Neutrophil (primary cell): ENCODE data around the gene MSI2.

Experiments used
- H3K27ac ChIP-seq: fragments of 200-600 bp; sonication (generic); 2 replicates; pipeline ENCODE4 v1.5.1; 2016; ENCODE audit warnings: mild to moderate bottlenecking, moderate library complexity
- H3K27me3 ChIP-seq: fragments of 200-600 bp; sonication (generic); 2 replicates; pipeline ENCODE4 v1.6.0; 2016; ENCODE audit warnings: mild to moderate bottlenecking
- H3K36me3 ChIP-seq: fragments of 200-600 bp; sonication (generic); 2 replicates; pipeline ENCODE4 v1.5.1; 2017
- H3K4me1 ChIP-seq, 2 experiments: fragments of 200-600 bp in 1 of 2; sonication (generic) in 1 of 2; 1 replicate in 1 of 2; 2 replicates in 1 of 2; pipeline versions ENCODE4 v1.5.1 to v1.6.1; 2013 to 2016; ENCODE audit warnings: low read depth in 1 of 2, low read length in 1 of 2, mild to moderate bottlenecking in 1 of 2, moderate library complexity in 1 of 2; ENCODE audit not compliant: control insufficient read depth in 1 of 2, insufficient read depth in 1 of 2
- H3K4me3 ChIP-seq, 2 experiments: fragments of 200-600 bp in 1 of 2; sonication (generic) in 1 of 2; 1 replicate in 1 of 2; 2 replicates in 1 of 2; pipeline ENCODE4 v1.5.1; 2013 to 2016; ENCODE audit warnings: low read depth in 1 of 2, low read length in 1 of 2, mild to moderate bottlenecking in 1 of 2, moderate library complexity in 1 of 2
- H3K9me3 ChIP-seq: fragments of 200-600 bp; sonication (generic); 2 replicates; pipeline ENCODE4 v1.5.1; 2016
- TF ChIP-seq, protein P1 (sequence below): fragments of 200-600 bp; sonication (generic); IDR thresholded peaks from 2 replicates; pipeline ENCODE4 v1.5.1; 2016; ENCODE audit warnings: antibody characterized with exemption

Gene MSI2

DNA sequence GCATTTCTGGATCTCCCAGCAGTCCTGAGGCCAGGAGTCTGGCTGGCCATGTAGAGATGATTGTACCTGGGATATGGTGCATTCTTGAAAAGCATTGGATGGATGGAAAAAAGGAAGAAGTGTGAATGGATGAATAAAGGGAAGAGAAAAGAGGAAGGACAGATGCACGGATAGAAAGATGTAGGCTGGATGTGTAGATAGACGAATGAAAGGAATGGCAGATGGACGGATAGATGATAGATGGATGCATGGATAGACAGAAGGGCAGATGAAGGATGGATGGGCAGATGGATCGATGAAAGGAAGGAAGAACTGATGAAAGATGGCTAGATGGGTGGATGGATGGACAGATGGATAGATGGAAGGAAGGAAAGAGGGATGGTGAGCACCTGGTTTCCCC lies 210.9 kb downstream of the MSI2 start:
- TF ChIP-seq, protein P1, sequence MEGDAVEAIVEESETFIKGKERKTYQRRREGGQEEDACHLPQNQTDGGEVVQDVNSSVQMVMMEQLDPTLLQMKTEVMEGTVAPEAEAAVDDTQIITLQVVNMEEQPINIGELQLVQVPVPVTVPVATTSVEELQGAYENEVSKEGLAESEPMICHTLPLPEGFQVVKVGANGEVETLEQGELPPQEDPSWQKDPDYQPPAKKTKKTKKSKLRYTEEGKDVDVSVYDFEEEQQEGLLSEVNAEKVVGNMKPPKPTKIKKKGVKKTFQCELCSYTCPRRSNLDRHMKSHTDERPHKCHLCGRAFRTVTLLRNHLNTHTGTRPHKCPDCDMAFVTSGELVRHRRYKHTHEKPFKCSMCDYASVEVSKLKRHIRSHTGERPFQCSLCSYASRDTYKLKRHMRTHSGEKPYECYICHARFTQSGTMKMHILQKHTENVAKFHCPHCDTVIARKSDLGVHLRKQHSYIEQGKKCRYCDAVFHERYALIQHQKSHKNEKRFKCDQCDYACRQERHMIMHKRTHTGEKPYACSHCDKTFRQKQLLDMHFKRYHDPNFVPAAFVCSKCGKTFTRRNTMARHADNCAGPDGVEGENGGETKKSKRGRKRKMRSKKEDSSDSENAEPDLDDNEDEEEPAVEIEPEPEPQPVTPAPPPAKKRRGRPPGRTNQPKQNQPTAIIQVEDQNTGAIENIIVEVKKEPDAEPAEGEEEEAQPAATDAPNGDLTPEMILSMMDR, result no peak
- Histone ChIP-seq H3K4me1 (peaks cover 0 to 8% of the 10 kb centered on the region in 2 experiments), H3K9me3 (no peaks in the 10 kb centered on the region), H3K27ac (no peak overlapping the region), H3K27me3 (no peaks in the 10 kb centered on the region), H3K36me3 (no peaks in the 10 kb centered on the region), H3K4me3 (no peak overlapping the region)

DNA sequence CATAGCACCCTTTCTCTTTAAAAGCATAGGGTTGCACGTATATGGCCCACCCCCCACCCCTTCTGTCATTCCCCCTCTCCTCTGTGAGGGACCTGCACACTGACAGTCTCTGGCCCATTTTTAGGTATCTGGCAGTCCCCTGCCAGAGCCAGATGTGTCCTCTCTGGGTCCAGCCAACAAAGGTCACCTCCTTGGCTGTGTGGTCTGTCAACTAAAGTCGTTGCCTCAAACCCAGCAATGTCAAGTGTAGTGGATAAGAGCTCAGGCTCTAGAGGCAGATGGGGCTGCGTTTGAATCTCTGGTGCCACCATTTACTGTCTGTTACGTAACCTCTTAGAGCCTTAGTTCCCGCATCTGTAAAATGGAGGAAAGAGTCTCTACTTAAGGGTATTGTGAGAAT lies 211.5 kb downstream of the MSI2 start:
- H3K27ac ChIP-seq, result no peak overlapping the region

DNA sequence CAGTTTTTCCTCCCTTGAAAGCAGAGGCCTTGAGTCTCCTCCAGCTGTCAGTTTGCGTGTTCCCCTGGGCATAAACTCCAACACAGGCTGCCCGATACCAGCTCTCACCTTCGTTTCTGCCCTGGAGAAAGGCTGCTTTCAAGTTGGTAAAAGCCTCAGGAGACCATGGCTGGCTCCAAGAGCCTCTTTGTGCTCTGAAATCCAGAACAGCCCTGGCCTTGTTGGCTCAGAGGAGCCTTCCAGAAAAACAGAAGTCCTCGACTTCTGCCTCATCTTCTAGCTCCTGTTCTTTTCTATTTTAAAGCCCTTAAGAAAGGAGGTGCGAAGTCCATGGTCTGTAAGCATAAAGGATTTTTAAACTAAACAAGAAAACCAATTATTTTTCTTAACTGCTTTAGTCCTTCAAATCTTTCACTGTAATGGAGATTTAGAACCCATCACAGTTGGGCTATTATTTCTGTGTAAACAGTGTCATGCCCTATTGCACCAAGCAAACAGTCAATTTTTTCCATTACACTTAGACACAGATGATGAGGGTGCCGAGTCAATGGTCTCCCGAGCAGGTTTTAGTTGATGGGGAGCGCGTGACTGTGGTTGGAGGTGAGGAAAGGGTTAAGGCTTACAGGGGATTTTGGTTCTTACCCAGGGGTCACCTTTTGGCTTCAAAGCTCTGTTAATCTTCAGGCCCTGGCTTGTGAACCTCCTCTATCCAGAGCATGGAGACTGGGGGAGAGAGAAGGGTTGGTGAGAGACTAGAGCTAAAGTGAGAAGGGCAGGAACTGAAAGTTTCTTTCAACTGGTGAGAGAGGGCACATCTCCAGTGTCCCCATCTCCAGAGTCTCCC lies 212.8 kb downstream of the MSI2 start:
- H3K4me3 ChIP-seq, result no peak overlapping the region
- H3K36me3 ChIP-seq, result no peaks in the 10 kb centered on the region
- no peaks in the 10 kb centered on the region for H3K9me3 ChIP-seq
- H3K27me3 ChIP-seq, result no peaks in the 10 kb centered on the region
- H3K4me1 ChIP-seq, result no peaks in the 10 kb centered on the region
- TF ChIP-seq, protein P1, result no peak
- H3K27ac ChIP-seq, result no peak overlapping the region

More for the DNA sequence above, 211.5 kb downstream of the MSI2 start:
- Histone ChIP-seq H3K9me3 (no peaks in the 10 kb centered on the region), H3K4me1 (peaks cover 0 to 3% of the 10 kb centered on the region in 2 experiments), H3K4me3 (no peak overlapping the region), H3K36me3 (no peaks in the 10 kb centered on the region), H3K27me3 (no peaks in the 10 kb centered on the region)
- TF ChIP-seq, protein P1, result no peak

DNA sequence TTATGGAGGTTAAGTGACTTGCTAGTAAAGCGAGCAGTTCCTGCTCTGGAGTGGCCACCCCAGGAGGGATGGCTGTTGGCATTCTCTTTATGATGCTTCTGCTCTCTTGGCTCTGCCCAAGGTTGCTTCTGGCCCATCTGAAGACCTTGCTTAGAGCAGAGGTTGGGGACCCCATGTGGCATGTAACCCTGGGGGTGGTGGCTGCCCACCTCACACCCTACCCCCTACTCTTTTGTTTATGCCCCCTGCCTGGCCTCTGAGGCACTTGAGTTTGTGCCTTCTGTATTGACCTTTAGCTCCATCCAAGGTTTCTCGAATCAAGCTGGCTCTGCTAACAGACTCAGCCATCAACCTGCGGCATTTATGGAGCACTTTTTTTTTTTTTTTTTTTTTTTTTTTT lies 214.6 kb downstream of the MSI2 start:
- TF ChIP-seq, protein P1, result no peak
- H3K27ac ChIP-seq, result no peak overlapping the region
- H3K27me3 ChIP-seq, result no peaks in the 10 kb centered on the region
- no peaks in the 10 kb centered on the region for H3K4me1 ChIP-seq
- no peaks in the 10 kb centered on the region for H3K36me3 ChIP-seq
- H3K9me3 ChIP-seq, result no peaks in the 10 kb centered on the region
- no peak overlapping the region for H3K4me3 ChIP-seq

DNA sequence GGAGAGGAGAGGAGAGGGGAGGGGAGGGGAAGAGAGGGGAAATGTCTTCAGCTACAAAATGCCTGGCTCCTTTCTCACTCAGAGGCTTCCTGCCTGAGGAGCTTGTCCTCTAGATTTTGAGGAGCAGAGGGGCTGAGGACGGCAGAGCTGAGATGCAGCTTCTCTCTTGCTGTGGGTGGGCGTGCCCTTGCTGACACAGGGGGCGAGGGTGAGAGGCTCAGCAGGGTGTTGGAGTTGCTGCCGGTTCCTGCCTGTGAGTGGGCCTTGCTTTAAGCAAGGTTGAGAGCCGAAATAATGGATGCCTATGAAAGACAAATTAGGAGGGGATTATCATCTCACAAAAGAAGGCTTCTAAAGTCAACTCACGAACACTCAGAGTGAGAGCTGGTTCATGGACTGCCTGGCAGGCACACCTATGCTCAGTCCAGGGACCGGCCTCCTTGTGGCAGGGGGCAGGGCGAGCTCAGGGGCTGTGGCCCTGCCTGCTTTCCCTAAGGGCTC lies 215.6 kb downstream of the MSI2 start:
- TF ChIP-seq, protein P1, result no peak
- Histone ChIP-seq H3K9me3 (no peaks in the 10 kb centered on the region), H3K27me3 (no peaks in the 10 kb centered on the region), H3K36me3 (no peaks in the 10 kb centered on the region), H3K4me1 (no peaks in the 10 kb centered on the region), H3K4me3 (no peak overlapping the region), H3K27ac (no peak overlapping the region)
